Ishikawa (cell line): ENCODE measurements around the gene ZNF609.

Source experiments
- EGR1 ChIP-seq: IDR thresholded peaks from 2 replicates; pipeline ENCODE4 v1.6.1; 2012
- NFIC ChIP-seq: IDR thresholded peaks from 2 replicates; pipeline ENCODE4 v1.6.1; 2012
- RAD21 ChIP-seq: IDR thresholded peaks from 2 replicates; pipeline ENCODE4 v1.6.1; 2012; ENCODE audit warnings: low read depth
- REST ChIP-seq: IDR thresholded peaks from 2 replicates; pipeline ENCODE4 v1.6.1; 2012; ENCODE audit warnings: low read depth, mild to moderate bottlenecking
- TEAD4 ChIP-seq: IDR thresholded peaks from 2 replicates; pipeline ENCODE4 v1.6.1; 2012
- TF ChIP-seq, protein P1 (sequence below): IDR thresholded peaks from 2 replicates; pipeline ENCODE4 v1.6.1; 2012

DNA sequence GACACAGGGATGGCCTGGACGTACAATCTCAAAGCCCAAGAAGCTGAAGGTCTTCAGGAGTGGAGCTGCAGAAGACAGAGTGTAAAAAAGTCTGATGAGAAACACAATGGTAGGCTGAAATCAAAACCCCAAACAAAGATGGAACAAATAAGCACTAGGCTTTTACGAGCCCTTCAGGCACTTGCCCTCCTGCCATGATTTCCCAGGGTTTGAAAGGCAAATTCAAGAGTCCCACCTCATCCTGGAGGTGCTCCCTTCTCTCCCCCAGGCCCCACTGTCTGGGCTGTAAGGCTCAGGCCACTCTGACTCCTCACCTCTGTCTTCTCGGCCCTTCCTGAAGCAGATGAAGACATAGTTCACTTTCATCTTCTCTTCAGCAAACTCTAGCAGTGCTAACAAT lies 228.4 kb downstream of the ZNF609 start:
- TF ChIP-seq TEAD4 (no peak), EGR1 (no peak), RAD21 (no peak), NFIC (no peak), REST (no peak)
- TF ChIP-seq, protein P1, sequence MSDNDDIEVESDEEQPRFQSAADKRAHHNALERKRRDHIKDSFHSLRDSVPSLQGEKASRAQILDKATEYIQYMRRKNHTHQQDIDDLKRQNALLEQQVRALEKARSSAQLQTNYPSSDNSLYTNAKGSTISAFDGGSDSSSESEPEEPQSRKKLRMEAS = no peak
